Ovary (tissue), 9 donors: ENCODE results near the gene MAGI1. TPM values are rescaled to one million over a fixed set of nuclear protein-coding genes. Genes with fewer than 3 reads are reported as not detected.

Experiments used
- DNase-seq, 5 donors: peaks; one replicate each; pipeline ENCODE4 v3.0.0-alpha.2; 2019 to 2020
- H3K27ac ChIP-seq, 2 donors: fragments of 200-600 bp; one replicate each; pipeline versions ENCODE4 v1.5.1 to v1.8.0; 2019 to 2022
- H3K27me3 ChIP-seq: fragments of 200-600 bp; one replicate; pipeline ENCODE4 v1.8.0; 2022
- H3K36me3 ChIP-seq: fragments of 200-600 bp; sonication (generic); one replicate; pipeline ENCODE4 v1.5.1; 2019
- H3K4me1 ChIP-seq: one replicate; pipeline ENCODE4 v1.8.1; 2013; ENCODE audit warnings: mild to moderate bottlenecking, moderate library complexity; ENCODE audit not compliant: insufficient read depth
- H3K4me3 ChIP-seq: fragments of 200-600 bp; sonication (generic); one replicate; pipeline ENCODE4 v1.5.1; 2017
- H3K9me3 ChIP-seq, 2 donors: fragments of 200-600 bp in 1 of 2; sonication (generic) in 1 of 2; one replicate each; pipeline versions ENCODE4 v1.5.1 to v1.8.1; 2013 to 2019; ENCODE audit warnings: mild to moderate bottlenecking in 1 of 2, moderate library complexity in 1 of 2
- CTCF ChIP-seq, 3 donors: fragments of 450-650 bp in 2 of 3; fragments of 200-600 bp in 1 of 3; IDR thresholded peaks; one replicate each; pipeline versions ENCODE4 v1.5.1 to v1.8.0; 2016 to 2022; ENCODE audit warnings: antibody characterized with exemption in 3 of 3, mild to moderate bottlenecking in 1 of 3
- EP300 ChIP-seq: sonication (generic); formaldehyde crosslinking; IDR thresholded peaks from one replicate; pipeline ENCODE4 v1.6.1; 2017; ENCODE audit warnings: antibody characterized with exemption
- POLR2A ChIP-seq: fragments of 450-650 bp; IDR thresholded peaks from one replicate; pipeline ENCODE4 v1.6.1; 2017; ENCODE audit warnings: antibody characterized with exemption, mild to moderate bottlenecking, moderate library complexity
- WGBS, 3 donors: extraction: QIAGEN DNeasy Blood & Tissue Kit in 1 of 3; methylation state at CpG; one replicate each; pipeline versions ENCODE4 v1.1.5 to v1.1.7; 2013 to 2017; 5-methylcytosine and 5-hydroxymethylcytosine counted together
- intact Hi-C, 4 donors: fragments of 100-400 bp; cut with DNase I; formaldehyde crosslinking; loops; one replicate each; pipeline versions ENCODE4 v1.11.0 to v1.15.1; 2022 to 2023
- polyA plus RNA-seq, 2 donors: library from polyadenylated mRNA; stranded (reverse); fragments of 200-250 nt in 1 of 2; fragments of 350-450 nt in 1 of 2; fragmentation: Illumina TruSeq in 1 of 2; extraction: RNeasy Lipid Tissue Mini Kit (QIAGEN cat#74804) in 1 of 2; gene quantifications; one replicate each; pipeline ENCODE4 v1.2.3, GENCODE V29; 2013 to 2014
- total RNA-seq, 7 donors: library from RNA; depleted of rRNA in 2 of 7; stranded (reverse); fragments of >200 nt in 2 of 7; fragmentation: NEBNext Ultra II Directional in 3 of 7; extraction: Animal tissue kit (Norgen Biotek cat#: 25700) in 3 of 7; gene quantifications; one replicate each; pipeline versions ENCODE4 v1.1.0 to v1.2.4, GENCODE V29; 2016 to 2023
- donor health status: DM: no; HTN: no; CAD: no; lungs with moderate emphysema.
- donor health status: DM: no; HTN: no; CAD: no.
- donor health status: Bipolar disorder and iron deficiency.
- donor health status: DM: yes; HTN: yes; CAD: no.
- donor health status: DM: no; HTN: no; CAD: no.
- donor health status: DM: yes; HTN: yes; CAD: no.

The MAGI1 gene
- total and polyA plus RNA-seq, 9 donors, result 5.5 to 35.7 (median 8.7) TPM

GRCh38 chr3:65729973-65730372 is 308.7 kb downstream of the MAGI1 start:
- DNase-seq, result no peak
- H3K27me3 ChIP-seq, result no peaks in the 10 kb centered on the region
- intact Hi-C loops, result loop anchor here in 2 of 4 donors (5.0 kb wide), 1 partner anchor 1198 kb away; no protein-coding TSS in a partner anchor
- H3K9me3 ChIP-seq, result no peaks in the 10 kb centered on the region
- TF ChIP-seq POLR2A, result no peak
- no peak for TF ChIP-seq EP300
- no peak for TF ChIP-seq CTCF (IDR thresholded peaks at IDR 0.05)
- no peaks in the 10 kb centered on the region for H3K4me1 ChIP-seq
- no peak overlapping the region for H3K27ac ChIP-seq
- no peak overlapping the region for H3K4me3 ChIP-seq
- no peaks in the 10 kb centered on the region for H3K36me3 ChIP-seq

DNA sequence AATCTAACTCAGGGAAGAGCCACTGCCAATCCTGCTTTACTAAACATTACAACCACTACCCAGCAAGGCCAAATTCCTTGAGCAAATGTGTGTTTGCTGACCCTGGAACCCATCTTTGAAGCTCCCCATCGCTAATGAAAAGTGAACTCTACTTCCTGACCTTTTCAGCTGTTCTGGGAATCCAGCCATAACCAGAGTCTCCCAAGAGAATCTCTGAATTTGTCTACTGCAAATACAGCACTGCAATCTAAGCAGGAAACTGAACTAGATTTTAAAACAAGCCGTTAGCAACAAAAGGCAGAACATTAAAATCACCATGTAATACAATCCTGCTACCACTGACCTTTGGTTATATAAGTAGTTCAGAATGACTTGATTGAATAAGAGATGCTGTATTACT is 309.2 kb downstream of the MAGI1 start:
- H3K27ac ChIP-seq, result no peak overlapping the region
- no peaks in the 10 kb centered on the region for H3K27me3 ChIP-seq
- 0 to 16% (median 3%) methylated on average over 2 of the region's 2 CpGs for WGBS, 3 donors
- TF ChIP-seq EP300, result no peak
- no peak overlapping the region for H3K4me3 ChIP-seq
- H3K36me3 ChIP-seq, result no peaks in the 10 kb centered on the region
- no peaks in the 10 kb centered on the region for H3K4me1 ChIP-seq
- peak in 4 of 5 donors; percentile 16 to 41 (median 24) for DNase-seq
- intact Hi-C loops, result no loop called here
- no peaks in the 10 kb centered on the region for H3K9me3 ChIP-seq

GRCh38 chr3:65728138-65728537 is 310.6 kb downstream of the MAGI1 start:
- 61 to 63% (median 62%) methylated on average over 2 of the region's 2 CpGs for WGBS, 3 donors
- TF ChIP-seq POLR2A (no peak), EP300 (no peak), CTCF (IDR thresholded peaks at IDR 0.05) (no peak)
- Histone ChIP-seq H3K36me3 (no peaks in the 10 kb centered on the region), H3K27me3 (no peaks in the 10 kb centered on the region), H3K27ac (no peak overlapping the region), H3K9me3 (no peaks in the 10 kb centered on the region), H3K4me1 (no peaks in the 10 kb centered on the region), H3K4me3 (no peak overlapping the region)
- intact Hi-C loops, result no loop called here
- no peak for DNase-seq

DNA sequence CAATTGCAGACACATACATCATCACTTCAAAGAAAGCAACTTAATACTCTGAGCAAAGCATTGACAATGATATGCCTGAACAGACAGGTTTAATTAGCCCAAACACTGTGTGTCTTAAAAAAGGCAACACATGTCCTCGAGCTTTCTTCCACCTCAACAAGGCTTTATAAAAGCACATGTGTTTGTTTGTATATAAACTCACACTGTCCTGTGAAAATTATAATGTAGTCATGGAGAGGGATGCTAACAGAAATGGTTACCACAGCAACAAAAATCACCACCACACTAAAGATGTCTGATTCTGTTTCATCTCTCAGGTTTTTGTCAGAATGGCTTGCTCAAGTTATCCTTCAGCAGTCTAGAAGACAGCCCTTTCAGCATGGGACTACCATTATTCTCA is 314.7 kb downstream of the MAGI1 start:
- no peak for TF ChIP-seq EP300
- no peak for TF ChIP-seq POLR2A
- TF ChIP-seq CTCF (IDR thresholded peaks at IDR 0.05), result no peak
- H3K27ac ChIP-seq, result no peak overlapping the region
- H3K27me3 ChIP-seq, result no peaks in the 10 kb centered on the region
- H3K4me1 ChIP-seq, result no peaks in the 10 kb centered on the region
- WGBS, 3 donors, result 85 to 91% (median 90%) methylated on average over 1 of the region's 1 CpG
- H3K4me3 ChIP-seq, result no peak overlapping the region
- H3K9me3 ChIP-seq, result no peaks in the 10 kb centered on the region
- intact Hi-C loops, result no loop called here
- H3K36me3 ChIP-seq, result no peaks in the 10 kb centered on the region
- DNase-seq, result no peak

- Histone ChIP-seq H3K4me1 (no peaks in the 10 kb centered on the region), H3K9me3 (no peaks in the 10 kb centered on the region), H3K4me3 (no peak overlapping the region), H3K27ac (no peak overlapping the region), H3K36me3 (no peaks in the 10 kb centered on the region), H3K27me3 (no peaks in the 10 kb centered on the region)
- no peak for TF ChIP-seq POLR2A
- TF ChIP-seq CTCF (IDR thresholded peaks at IDR 0.05), result no peak
- no peak for TF ChIP-seq EP300
- WGBS, 3 donors, result 94 to 96% (median 96%) methylated on average over 3 of the region's 3 CpGs
- no peak for DNase-seq
- intact Hi-C loops, result no loop called here
Measured at GRCh38 chr3:65723011-65723410, 315.7 kb downstream of the MAGI1 start.
